Muscle layer of colon (tissue), 2 donors: ENCODE measurements around the gene CRISPLD2.
"Not testable (repeated sequence)": the region's sequence is repeated elsewhere in the genome, so short reads cannot be mapped to it uniquely, and the experiment has no call there.

Experiments used
- H3K27ac ChIP-seq: one replicate; pipeline ENCODE4 v1.7.0; 2013; ENCODE audit warnings: low read depth, mild to moderate bottlenecking, low read length, moderate library complexity
- H3K27me3 ChIP-seq, 2 donors: one replicate each; pipeline ENCODE4 v1.7.0; 2013; ENCODE audit warnings: low read length in 2 of 2, mild to moderate bottlenecking in 2 of 2; ENCODE audit not compliant: insufficient read depth in 2 of 2, control insufficient read depth in 1 of 2
- H3K36me3 ChIP-seq: one replicate; pipeline ENCODE4 v1.7.0; 2013; ENCODE audit warnings: mild to moderate bottlenecking, low read length; ENCODE audit not compliant: insufficient read depth
- H3K4me1 ChIP-seq: one replicate; pipeline ENCODE4 v1.7.0; 2013; ENCODE audit warnings: mild to moderate bottlenecking, low read length; ENCODE audit not compliant: insufficient read depth
- H3K4me3 ChIP-seq, 2 donors: one replicate each; pipeline ENCODE4 v1.7.0; 2013; ENCODE audit warnings: low read length in 2 of 2, low read depth in 1 of 2, mild to moderate bottlenecking in 1 of 2, moderate library complexity in 1 of 2
- H3K9ac ChIP-seq: one replicate; pipeline ENCODE4 v1.7.0; 2013; ENCODE audit warnings: low read length
- H3K9me3 ChIP-seq: one replicate; pipeline ENCODE4 v1.7.0; 2013; ENCODE audit warnings: mild to moderate bottlenecking, low read length
- donor health status: abdominal sarcoma.
- donor health status: Adenocarcinoma of cecum.

CRISPLD2 gene

DNA sequence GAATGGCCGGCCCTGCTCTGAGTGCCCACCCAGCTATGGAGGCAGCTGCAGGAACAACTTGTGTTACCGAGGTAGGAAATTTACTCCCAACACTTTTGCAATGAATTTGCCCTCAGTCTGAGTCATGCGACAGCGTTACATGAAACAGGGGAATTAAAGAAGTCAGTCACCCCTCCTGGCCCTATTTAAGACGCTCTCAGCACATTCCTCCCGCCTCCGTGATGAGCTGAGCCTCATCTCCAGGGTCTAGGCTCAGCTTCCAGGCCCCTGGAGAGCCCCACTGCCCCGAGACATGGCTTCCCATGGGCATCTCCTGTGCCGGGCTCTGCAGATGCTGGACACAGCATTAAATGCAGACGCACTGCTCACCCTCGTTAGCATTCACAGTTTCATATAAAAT, 35.0 kb downstream of the CRISPLD2 start:
- no peaks in the 10 kb centered on the region for H3K27me3 ChIP-seq
- H3K27ac ChIP-seq, result no peak overlapping the region
- no peak overlapping the region for H3K4me3 ChIP-seq
- peaks cover 80% of the 10 kb centered on the region for H3K36me3 ChIP-seq
- peaks cover 6% of the 10 kb centered on the region for H3K9me3 ChIP-seq
- no peaks in the 10 kb centered on the region for H3K4me1 ChIP-seq
- H3K9ac ChIP-seq, result no peak overlapping the region

DNA sequence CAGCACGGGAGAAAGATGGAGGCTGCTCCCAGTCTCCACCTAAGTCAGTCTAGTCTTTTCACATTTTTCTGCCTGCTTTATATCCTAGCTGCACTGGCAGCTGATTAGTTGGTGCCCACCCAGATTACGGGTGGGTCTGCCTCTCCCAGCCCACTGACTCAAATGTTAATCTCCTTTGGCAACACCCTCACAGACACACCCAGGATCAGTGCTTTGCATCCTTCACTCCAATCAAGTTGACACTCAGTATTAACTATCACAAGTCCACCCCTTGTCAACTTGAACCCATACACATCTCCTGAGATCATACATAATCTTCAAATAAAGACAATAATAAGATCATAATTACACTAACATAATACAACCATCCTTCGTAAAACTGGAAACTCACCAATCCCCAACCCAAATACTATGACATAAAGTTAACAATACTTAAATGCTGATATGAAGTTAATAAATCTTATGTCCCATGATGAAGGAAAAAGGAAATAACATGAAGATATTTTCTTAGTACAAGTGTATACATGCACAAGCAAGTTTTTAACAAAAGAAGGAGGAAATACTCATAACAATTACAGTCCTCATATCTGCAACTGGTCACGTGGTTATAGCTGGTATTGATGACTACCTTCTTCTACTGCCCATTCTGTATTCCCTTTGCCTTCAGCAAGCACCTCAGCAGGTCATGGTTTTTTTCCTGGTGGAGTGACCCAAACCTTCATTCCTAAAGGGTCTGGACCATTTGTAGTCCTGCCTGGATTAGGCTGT, 35.8 kb downstream of the CRISPLD2 start:
- not testable (repeated sequence) for H3K27ac ChIP-seq, H3K4me1 ChIP-seq, H3K9me3 ChIP-seq, H3K9ac ChIP-seq, H3K4me3 ChIP-seq, H3K27me3 ChIP-seq
- peaks cover 82% of the 10 kb centered on the region for H3K36me3 ChIP-seq

DNA sequence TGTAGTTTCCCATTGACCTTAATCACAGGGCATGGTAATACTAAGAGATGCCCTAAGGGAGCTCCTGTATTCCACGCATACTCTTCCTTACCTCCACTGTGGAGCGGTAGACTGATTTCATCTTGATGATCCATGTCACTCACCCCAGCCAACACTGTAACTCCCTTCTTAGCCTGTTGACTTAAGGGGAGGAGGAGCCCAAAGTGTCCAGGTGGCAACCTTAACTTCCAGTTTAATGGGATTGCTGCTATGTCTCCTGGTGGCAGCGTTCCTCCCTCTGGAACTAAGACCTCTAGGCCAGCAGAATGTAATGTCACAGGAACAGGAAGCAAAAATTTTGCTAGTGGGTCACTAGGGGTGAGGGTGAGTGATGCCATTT, 36.4 kb downstream of the CRISPLD2 start:
- not testable (repeated sequence) for H3K9ac ChIP-seq, H3K4me1 ChIP-seq, H3K4me3 ChIP-seq, H3K27me3 ChIP-seq, H3K9me3 ChIP-seq, H3K27ac ChIP-seq
- peaks cover 78% of the 10 kb centered on the region for H3K36me3 ChIP-seq

DNA sequence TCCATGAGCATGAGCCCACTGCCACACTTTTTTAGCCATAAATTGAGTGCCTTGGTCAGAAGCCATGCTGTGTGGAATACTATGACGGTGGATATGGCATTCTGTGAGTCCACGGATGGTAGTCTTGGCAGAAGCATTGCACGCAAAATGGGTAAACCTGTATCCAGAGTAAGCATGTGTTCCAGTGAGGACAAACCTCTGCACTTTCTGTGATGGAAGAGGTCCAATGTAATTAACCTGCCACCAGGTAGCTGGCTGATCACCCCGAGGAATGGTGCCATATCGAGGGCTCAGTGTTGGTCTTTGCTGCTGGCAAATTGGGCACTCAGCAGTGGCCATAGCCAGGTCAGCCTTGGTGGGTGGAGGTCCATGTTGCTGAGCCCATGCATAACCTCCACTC, 37.0 kb downstream of the CRISPLD2 start:
- not testable (repeated sequence) for H3K4me3 ChIP-seq, H3K9me3 ChIP-seq, H3K27me3 ChIP-seq, H3K9ac ChIP-seq, H3K27ac ChIP-seq, H3K4me1 ChIP-seq
- H3K36me3 ChIP-seq, result peaks cover 78% of the 10 kb centered on the region

DNA sequence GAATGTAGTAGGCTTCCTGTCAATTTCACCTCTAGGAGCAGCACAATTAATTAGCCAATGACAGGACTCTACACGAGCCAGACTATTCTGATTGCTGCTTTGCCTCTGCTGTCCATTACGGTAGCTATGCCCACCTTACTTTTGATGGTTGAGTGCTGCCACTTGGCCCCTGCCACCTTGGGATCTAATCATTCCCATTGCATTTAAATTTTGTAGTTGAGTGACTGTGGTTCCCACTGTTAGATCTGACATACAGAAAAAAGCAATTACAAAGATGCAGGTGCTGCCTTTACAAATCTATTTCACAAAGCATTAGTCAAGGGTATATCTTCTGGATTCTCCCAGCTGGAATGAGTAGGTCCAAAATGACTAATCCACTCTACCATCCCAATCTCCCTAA, 39.9 kb downstream of the CRISPLD2 start:
- Histone ChIP-seq H3K27ac (no peak overlapping the region), H3K36me3 (peaks cover 67% of the 10 kb centered on the region)

DNA sequence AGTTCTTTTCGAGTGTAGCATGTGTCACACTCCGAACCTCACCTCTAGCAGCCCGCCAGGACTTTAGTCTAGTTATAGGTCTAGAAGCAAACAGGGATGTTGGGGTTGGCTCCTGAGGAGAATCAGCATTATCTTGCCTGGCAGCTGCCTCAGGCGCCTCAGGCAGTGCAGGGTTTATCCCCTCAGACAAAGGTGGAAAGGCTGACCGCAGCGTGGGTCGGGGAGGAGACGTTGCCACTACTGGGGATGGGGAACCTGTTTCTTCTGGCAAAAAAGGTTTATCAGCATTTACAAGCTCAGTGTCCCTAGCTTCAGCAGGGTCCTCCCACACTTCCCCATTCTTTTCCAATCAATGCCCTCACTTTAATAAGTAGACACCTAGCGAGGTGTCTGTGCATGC, 40.6 kb downstream of the CRISPLD2 start:
- Histone ChIP-seq H3K9me3 (peaks cover 7% of the 10 kb centered on the region), H3K4me1 (no peaks in the 10 kb centered on the region), H3K36me3 (peaks cover 63% of the 10 kb centered on the region), H3K27ac (no peak overlapping the region), H3K27me3 (no peaks in the 10 kb centered on the region), H3K4me3 (no peak overlapping the region), H3K9ac (no peak overlapping the region)

More for the DNA sequence above, 39.9 kb downstream of the CRISPLD2 start:
- Histone ChIP-seq H3K9me3 (peaks cover 7% of the 10 kb centered on the region), H3K27me3 (no peaks in the 10 kb centered on the region), H3K4me1 (no peaks in the 10 kb centered on the region), H3K9ac (no peak overlapping the region), H3K4me3 (no peak overlapping the region)

DNA sequence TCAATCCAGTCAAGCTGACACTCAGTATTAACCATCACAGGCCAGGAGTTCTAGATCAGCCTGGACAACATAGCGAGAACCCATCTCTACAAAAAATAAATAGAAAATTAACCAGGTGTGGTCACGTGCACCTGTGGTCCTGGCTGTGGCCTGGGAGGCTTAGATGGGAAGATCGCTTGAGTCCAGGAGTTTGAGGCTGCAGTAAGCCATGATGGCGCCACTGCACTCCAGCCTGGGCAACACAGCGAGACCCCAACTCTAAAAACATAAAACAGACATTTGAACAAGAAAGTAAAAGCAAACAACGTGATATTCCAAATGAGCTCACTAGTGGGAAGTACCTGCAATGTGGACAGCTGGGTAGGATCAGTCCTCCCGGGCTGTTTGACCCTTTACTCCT, 41.9 kb downstream of the CRISPLD2 start:
- H3K36me3 ChIP-seq, result peaks cover 51% of the 10 kb centered on the region
- no peak overlapping the region for H3K27ac ChIP-seq
- no peak overlapping the region for H3K4me3 ChIP-seq
- no peaks in the 10 kb centered on the region for H3K27me3 ChIP-seq
- no peak overlapping the region for H3K9ac ChIP-seq
- H3K4me1 ChIP-seq, result no peaks in the 10 kb centered on the region
- peaks cover 7% of the 10 kb centered on the region for H3K9me3 ChIP-seq

DNA sequence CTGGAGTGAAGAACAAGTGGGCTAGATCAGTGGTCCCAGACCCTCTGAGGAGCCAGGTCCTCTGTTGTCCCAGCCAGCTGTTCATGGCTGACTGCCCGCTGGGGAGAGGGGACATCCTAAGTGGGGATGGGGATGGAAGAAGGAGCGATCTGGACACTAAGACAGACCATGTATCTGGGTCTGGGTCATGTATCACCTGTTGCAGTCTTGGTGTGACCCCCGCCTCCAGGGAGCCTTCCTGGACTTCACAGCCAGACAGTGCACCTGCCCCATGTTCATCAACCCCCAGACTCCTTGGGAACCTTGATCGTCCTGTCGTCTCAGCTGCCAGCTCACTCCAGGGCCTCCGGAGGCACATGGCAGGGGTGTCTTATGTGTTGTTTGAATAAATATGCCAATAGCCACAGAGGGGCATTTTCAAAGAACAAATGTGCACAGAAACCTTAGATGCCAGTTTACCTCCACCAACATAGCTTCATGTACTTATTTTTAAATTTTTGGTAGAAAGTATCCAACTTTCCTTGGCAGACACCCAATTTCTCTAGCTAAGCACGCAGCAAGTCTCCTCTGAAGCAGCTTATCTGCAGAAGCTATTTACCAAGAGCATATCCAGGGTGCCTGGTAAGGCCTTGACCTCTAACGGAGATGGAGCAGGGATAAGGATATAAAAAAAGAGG, 43.2 kb downstream of the CRISPLD2 start:
- H3K27me3 ChIP-seq, result no peaks in the 10 kb centered on the region
- H3K9me3 ChIP-seq, result peaks cover 7% of the 10 kb centered on the region
- no peak overlapping the region for H3K27ac ChIP-seq
- no peak overlapping the region for H3K9ac ChIP-seq
- H3K4me1 ChIP-seq, result no peaks in the 10 kb centered on the region
- no peak overlapping the region for H3K4me3 ChIP-seq
- peaks cover 51% of the 10 kb centered on the region for H3K36me3 ChIP-seq

DNA sequence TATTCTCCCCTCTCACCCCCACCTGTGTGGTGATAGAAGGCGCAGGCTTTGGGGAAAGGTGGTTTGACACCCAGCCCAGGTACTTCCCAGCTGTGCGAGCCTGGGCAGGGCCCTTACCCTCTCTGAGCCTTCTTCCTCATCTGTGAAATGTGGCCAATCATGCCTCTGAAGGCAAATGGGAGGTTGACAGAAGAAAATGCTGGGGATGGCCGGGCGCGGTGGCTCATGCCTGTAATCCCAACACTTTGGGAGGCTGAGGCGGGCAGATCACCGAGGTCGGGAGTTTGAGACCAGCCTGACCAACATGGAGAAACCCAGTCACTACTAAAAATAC, 43.7 kb downstream of the CRISPLD2 start:
- H3K9me3 ChIP-seq, result peaks cover 7% of the 10 kb centered on the region
- H3K27ac ChIP-seq, result no peak overlapping the region
- H3K36me3 ChIP-seq, result peaks cover 47% of the 10 kb centered on the region

DNA sequence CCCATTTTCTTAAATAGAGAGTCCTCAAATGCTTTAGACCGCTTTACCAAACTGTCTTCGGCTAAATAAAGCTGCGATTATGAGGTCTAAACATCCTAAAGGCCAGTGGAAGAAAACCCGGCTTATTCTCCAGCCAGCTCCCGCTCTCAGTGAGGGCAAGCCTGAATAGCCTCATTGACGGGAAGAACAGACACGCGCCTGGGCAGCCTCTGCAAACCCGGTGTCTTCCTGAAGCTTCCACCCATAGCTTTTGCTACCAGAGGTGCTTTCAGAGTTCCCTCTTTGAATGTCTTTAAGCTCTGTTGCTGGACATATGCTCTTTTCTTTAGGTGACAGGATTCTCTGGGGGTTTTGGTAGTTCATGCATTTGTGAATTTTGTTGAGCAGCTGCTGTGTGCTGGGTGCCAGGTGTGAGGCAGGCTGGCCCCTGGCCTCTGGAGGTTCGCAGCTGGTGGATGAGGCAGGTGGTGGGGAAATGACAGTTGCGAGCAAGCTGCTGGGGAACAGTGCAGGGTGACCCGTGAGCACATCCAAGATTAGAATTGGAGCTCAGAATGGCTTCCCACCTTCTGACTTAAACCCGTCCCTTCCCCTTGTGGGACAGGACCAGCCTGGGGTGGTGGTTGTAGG, 44.7 kb downstream of the CRISPLD2 start:
- Histone ChIP-seq H3K27me3 (no peaks in the 10 kb centered on the region), H3K4me3 (no peak overlapping the region), H3K9ac (no peak overlapping the region), H3K27ac (no peak overlapping the region), H3K4me1 (no peaks in the 10 kb centered on the region), H3K36me3 (peaks cover 47% of the 10 kb centered on the region), H3K9me3 (peaks cover 5% of the 10 kb centered on the region)

More for the DNA sequence above, 43.7 kb downstream of the CRISPLD2 start:
- H3K4me1 ChIP-seq, result no peaks in the 10 kb centered on the region
- H3K4me3 ChIP-seq, result no peak overlapping the region
- H3K9ac ChIP-seq, result no peak overlapping the region
- no peaks in the 10 kb centered on the region for H3K27me3 ChIP-seq

DNA sequence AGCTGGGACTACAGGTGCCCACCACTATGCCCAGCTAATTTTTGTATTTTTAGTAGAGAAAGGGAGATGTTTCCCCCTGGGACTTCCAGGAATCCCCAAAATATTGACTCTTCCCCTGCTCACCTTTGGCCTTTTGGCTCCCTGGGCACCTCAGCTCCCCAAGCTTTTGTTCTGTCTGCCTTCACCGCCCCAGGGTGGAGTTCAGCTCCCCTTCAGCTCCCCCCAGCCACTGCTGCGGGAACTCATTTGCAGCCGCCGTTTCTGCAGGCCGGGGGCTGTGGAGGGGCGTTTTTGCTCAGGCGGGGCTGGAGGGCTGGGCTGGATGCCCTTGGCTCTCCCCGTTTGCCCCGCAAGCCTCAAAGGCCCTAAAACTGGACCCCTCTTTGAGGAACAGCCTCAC, 47.9 kb downstream of the CRISPLD2 start:
- Histone ChIP-seq H3K27ac (no peak overlapping the region), H3K27me3 (no peaks in the 10 kb centered on the region), H3K36me3 (peaks cover 43% of the 10 kb centered on the region)

More for the DNA sequence above, 47.9 kb downstream of the CRISPLD2 start:
- Histone ChIP-seq H3K9ac (no peak overlapping the region), H3K4me3 (no peak overlapping the region), H3K9me3 (no peaks in the 10 kb centered on the region), H3K4me1 (no peaks in the 10 kb centered on the region)
